Right forelimb (tissue), 1 donor: ENCODE measurements around the gene PRCC.

ENCODE experiments used
- DNase-seq: peaks from one replicate; pipeline ENCODE4 v3.0.0-alpha.2; 2018

Gene PRCC

GRCh38 chr1:156845953-156846545 is 78.7 kb downstream of the PRCC start:
- DNase-seq, result no peak

DNA sequence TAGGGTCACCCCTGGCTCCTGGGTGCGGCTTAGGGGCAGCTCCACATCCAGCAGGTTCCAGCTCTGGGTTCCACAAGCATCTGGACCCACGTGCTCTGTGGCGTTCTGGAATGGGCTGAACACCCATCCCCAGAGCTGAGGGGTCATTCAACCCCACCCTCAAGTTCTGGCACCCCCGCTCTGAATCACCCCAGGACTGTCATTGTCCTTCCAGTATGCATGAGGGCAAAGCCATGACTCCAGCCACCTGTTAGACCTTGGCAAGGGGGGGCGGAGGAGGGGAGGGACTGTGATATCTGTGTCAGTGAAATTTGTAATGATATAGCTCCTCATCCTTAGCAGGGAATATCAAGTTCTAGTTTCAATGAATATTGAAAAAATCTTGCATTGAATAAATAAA is 79.3 kb downstream of the PRCC start:
- no peak for DNase-seq

DNA sequence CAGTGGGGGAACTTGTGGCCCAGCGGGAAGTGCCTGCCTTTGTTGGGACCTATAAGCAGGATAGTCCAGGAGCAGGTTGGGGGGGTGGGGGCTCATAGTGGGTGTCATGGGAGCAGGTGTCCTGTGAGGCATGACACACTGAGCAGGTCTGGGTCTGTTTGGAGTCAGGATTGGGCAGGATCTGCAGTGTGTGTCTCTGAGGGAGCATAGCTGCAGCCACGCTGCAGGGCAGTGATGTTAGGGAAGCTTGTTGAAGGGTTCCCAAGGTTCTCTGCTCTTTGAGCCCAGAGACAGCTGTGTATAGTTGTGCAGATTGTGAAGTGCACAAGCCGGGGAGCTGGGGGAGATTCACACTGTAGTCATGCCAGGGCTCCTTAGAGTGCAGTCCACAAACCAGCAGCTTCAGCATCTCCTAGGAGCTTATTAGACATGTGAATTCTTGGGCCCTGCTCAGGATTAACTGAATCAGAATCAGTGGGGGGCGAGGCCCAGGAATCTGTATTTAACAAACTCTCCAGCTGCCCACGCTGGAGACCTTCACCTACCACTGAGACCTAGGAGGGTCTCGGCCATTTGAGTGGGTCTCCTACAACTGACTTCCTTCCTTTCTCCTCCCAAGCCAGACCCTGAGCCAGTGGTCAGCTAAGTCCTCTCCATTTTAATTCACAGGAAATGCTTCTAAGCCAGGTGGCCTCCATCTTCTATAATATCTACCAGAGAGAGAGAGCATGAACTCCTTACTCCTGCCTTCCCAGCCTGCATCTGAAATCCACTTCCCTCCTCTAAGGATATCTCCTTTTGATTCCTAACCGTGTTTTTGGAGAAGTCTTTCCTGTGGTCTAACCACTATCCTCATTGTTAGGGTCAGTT is 80.5 kb downstream of the PRCC start:
- DNase-seq, result no peak

- DNase-seq, result no peak
Observed at GRCh38 chr1:156848461-156849150, 81.3 kb downstream of the PRCC start.

- DNase-seq, result no peak
Observed at GRCh38 chr1:156849151-156849496, 81.8 kb downstream of the PRCC start.
